GM10847 (cell line): Measurements from ENCODE around the gene ST6GALNAC2.
A peak's percentile ranks its signal among the peaks of the same experiment; 100 is the strongest.

Experiments used
- POLR2A ChIP-seq: IDR thresholded peaks from 2 replicates; pipeline ENCODE4 v1.6.1; 2011; ENCODE audit not compliant: insufficient read length; ENCODE audit errors: extremely low read depth

ST6GALNAC2 gene

DNA sequence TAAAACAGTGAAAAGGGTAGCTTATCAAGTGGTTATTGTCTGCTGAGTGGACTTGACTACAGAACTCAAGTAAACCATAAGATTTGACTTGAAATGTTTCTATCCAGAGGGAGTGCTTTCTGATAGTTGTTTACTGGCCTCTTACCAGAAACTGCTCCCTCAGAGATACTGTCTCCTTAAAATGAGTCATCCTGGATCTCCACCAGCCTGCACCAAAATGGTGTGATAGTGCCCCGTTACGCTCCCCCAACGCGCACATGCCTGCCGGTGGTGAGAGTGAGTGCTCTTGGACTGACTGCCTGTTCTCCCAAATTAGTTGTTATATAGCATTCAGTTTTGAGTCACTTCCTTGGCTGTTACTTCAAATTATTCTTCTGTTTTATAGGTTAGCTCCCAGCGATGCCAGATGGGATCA lies 22.9 kb downstream of the ST6GALNAC2 start:
- TF ChIP-seq POLR2A = no peak

DNA sequence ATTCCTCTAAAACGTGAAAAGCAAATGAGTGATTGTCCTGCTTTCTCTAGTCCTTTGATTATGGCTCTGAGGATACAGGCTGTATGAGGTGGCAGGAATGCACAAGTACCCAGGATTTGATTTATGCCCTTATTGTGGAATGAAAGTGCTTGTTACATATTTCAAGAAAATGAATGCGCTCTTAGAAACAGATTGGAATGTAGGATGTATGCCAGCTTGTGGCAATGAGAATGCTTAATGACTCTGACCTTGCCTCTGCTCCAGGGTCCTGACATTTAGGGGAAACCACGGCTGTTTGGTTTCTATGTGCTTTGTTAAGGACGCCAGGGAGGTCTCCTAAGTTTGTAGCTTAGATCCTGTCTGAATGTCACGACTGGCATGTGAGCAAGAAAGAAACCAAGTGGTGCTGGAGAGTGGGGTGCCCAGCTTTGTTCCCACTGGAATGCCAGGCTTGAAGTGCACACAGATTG lies 23.8 kb downstream of the ST6GALNAC2 start:
- no peak for TF ChIP-seq POLR2A

DNA sequence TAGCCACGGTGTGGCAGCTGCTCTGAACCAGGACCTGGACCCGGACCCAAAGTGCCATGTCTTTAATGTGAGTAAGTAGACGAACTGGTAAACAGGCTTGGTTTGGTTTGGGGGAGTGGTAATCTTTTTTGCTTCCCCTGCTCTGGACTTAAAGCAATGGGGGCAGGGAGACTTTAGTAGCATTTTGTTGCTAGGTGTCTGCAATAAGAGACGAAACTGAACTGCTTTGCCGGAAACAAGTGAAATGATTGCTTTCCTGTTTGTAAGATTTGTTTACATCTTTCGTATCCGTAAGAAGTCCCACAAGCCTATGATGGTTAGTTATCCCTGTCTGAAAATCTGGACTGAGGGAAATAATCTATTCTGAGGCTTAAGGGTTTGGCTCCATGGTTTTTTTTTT lies 24.3 kb downstream of the ST6GALNAC2 start:
- no peak for TF ChIP-seq POLR2A

DNA sequence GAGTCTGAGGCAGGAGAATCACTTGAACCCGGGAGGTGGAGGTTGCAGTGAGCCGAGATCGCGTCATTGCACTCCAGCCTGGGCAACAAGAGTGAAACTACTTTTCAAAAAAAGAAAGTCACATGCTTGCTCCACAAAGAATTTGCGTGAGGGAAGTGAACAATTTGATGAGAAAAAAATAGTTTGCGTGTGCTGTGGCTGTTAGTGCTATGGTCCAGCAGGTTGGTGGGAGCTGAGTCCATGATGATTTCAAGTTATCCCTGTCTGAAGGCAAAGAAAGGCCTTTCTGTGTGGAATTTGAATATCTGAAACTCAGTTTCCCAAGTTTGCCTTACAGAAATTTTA lies 24.8 kb downstream of the ST6GALNAC2 start:
- TF ChIP-seq POLR2A = no peak

DNA sequence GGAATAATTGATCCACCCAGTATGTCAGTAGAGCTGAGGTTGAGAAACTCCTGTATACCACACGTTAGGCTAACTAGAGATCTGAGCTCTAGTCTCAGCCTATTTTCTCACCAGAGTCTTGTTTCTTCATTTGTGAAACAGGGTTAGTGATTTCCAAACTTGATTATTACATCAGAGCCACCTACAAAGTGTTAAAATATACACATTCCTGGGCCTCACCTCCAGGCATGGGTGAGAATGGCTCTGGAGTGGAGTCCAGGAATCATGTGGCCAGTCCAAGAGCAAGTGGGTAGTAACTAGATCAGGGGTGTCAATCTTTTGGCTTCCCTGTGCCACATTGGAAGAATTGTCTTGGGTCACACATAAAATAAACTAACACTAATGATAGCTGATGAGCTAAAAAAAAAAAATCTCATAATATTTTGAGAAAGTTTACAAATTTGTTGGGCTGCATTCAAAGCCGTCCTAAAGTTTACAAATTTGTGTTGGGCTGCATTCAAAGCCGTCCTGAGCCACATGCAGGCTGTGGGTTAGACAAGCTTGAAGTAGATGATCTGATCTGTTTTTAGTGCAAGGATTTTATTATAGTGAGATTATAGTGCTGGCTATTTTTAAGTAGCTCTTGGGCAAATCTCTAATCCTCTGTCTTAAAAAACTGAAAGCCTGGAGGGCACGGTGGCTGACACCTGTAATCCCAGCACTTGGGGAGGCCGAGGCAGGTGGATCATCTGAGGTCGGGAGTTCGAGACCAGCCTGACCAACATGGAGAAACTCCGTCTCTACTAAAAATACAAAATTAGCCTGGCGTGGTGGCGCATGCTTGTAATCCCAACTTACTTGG lies 25.4 kb downstream of the ST6GALNAC2 start:
- no peak for TF ChIP-seq POLR2A

DNA sequence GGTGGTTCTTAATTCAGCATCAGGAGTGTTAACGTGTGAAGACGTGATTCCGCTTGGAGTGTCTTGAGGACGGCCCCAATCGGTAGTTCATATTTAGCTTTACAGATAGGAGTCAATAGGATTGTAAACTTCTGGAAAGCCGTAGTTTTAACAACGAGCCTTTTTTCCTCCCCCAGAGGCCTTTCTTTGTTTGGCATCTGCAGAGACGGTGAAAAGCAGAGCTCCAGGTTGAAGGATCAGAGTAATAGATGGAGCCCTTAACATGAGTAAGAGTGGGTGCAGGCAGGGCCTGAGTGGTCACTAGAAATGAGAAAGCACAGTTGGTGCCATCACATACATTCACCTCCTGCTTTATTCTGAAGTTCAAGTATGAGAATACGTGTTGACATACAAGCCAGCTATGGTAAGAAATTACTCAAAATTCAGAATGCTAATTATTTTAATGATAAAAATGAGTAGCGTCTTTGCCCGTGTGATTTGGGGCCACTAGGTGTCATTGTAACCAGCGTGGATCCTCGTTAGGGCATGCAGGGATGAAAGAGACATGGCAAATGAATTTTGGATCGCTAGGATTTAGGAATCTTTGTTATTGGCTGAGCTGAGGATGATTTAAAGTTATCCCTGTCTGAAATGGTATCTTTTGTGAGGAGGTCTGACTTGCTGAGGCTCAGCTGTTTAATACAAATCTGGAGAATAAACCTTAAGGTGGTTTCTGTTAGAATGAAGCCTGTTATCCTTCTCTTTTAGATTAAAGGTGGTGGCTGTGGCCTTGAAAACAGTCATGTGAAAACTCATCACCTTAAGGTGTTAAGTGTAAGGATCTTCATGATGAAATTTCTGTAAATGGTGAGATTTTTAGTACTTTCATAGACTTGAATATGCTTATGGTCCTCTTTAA lies 27.2 kb downstream of the ST6GALNAC2 start:
- no peak for TF ChIP-seq POLR2A

DNA sequence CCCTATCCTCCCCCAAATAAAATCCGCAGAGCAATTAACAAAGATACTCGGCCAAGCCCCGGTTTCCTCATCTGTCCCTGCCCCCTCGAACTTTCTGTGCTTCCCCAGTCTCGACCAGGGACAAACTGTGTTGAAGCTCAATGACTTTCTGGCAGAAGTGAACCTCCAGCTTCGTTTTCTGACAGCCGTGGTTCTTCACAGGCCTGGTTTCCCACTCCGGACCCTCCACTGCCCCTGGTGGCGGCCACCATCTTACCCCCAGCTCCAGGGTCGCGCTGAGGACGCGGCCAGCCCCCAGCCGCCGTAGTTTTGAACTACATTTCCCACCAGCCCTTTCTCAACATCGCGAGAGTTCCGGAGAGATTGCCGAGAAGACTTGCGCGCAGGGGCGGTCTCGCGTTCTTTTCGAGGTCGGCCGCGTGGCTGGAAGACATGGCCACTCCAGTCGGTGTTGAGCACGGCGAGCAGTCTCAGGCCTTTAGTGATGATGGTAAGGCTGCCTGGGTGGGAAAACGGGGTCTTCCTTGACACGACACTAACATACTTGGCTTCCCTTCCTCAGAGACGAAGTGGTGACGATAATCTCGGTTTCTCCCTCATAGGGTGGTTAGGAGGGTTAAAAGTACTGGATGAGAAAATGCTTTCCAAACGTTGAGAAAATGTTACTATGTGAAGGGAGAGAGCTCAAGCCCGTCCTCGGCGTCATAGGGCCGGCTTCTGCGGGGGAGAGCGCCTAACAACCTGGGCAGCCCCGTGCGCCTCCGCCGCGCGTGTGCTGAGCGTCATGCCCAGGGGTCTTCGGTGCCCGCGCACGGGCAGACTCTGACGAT lies 28.1 kb downstream of the ST6GALNAC2 start:
- peak; percentile 93 for TF ChIP-seq POLR2A

DNA sequence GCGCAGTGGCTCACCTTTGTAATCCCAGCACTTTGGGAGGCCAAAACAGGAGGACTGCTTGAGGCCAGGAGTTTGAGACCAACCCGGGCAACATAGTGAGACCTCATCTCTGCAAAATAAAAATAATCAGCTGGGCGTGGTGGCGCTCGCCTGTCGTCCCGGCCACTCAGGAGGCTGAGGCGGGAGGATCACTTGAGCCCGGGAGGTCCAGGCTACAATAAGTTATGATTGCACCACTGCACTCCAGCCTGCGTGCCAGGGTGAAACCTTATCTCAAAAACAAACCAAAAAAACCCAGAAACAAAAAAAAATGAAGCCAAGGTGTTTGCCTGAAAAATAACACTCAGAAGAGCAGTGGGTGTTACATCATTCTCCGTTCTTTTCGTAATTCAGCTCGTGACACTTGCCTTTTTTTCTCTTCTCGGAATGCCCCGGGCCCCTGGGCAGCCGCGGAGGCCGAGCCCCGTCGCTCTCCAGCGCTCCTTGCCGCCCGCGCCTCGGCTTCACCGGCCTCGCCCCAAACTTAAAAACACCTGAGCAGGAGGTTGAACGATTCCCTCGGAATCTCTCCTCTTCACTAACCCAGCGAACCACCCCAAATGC lies 28.8 kb downstream of the ST6GALNAC2 start:
- TF ChIP-seq POLR2A = no peak

DNA sequence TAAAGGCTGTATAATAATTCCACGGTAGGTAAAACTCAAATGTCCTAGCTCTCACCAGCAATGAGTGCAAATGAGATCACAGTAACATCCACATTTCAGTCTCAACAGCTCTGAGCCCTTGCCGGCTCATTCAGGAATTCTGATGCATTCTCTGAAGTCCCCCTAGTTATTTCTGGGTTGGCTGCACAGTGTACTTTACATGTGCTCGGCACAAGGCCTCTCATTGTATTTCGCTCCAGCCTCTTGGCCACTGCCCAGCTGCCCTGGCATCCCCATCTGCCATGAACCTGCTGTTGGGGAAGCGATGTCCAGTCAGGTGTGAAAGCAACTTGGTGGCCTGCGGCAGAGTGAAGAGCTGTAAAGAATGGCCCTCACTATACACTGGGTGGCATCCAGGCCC lies 31.5 kb downstream of the ST6GALNAC2 start:
- TF ChIP-seq POLR2A = no peak

DNA sequence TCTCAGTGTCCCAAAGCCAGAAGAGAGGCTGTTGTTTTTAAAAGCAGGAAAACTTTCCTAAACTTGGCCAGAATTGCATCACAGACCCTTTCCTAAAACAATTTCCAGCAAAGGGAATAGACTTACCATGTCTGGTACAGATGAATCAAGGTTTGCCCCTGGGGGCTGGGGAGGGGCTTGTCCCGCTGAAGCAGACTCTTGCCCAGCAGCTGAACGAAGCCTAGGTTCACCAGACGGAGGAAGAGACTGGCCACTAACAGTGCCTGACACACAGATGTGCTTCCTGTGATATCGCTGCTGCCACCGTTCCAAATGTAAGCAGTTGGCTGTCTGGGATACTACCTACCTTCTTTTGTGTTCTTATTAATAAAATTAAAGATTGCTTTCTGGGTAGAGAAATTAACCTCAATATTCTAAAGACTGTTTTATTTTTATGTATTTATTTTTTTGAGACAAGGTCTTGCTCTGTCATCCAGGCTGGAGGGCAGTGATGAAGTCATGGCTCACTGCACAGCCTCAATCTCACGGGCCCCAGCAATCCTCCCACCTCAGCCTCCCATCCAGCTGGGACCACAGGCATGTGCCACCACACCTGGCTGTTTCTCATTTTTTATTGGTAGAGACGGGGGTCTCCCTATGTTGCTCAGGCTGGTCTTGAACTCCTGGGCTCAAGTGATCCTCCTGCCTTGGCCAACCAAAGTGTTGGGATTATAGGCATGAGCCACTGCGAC lies 32.3 kb downstream of the ST6GALNAC2 start:
- no peak for TF ChIP-seq POLR2A

DNA sequence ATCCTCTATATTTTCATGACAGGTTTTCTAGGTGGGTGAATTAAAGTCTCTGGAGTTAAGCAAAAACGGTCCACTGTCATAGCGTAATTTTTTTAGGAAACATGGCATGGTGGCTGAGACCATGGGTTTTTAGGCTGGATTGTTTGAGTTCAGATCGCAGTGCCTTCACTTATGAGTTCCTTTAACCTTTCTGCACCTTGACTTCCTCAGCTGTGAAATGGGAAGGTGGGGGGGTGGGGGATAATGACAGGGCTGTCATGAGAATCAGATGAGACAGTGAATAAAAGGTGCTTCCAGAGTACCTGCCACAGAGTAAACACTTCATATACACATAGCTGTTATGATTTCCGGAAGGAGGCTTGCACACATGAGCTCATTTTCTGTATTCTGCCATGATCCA lies 34.0 kb downstream of the ST6GALNAC2 start:
- no peak for TF ChIP-seq POLR2A

DNA sequence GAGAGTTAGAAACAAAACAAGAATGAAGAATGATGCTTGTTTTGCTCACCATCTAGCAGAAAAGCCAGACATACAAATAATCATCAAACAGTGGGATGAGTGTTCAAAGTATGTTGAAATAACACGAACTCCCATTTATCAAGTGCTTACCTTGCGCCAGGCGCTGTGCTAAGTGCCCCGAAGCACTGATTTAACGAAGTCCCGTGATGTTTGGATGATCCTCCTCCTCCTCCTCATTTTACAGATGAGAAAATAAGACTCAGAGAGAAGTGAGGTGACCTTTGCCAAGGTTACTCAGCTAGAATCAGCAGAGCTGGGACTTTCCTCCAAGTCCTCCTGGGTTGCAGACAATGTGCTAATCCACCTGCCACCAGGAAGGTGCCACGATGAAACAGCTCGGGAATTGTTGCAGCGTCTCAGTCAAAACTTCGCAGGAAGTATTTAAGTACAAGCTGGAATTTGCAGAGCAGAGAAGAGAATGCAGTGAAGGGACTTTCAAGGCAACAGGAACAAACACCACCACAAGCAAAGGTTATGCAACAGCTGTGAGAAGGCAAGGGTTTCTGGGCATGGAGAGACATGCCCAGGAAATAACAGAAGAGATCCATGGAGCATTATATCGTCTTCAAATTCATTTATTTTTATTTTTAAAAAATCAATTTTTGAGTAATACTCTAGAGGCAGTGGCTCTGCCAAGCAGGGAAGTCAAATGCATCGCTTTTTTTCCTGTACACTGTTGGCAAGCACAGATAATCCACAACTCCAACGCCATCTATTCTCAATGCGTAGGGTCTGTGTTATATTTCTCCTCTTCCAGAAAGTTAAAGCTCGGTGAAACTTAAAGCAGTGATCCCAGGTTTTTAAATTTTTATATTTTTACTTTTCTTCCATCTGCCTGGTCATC lies 34.7 kb downstream of the ST6GALNAC2 start:
- TF ChIP-seq POLR2A = no peak

DNA sequence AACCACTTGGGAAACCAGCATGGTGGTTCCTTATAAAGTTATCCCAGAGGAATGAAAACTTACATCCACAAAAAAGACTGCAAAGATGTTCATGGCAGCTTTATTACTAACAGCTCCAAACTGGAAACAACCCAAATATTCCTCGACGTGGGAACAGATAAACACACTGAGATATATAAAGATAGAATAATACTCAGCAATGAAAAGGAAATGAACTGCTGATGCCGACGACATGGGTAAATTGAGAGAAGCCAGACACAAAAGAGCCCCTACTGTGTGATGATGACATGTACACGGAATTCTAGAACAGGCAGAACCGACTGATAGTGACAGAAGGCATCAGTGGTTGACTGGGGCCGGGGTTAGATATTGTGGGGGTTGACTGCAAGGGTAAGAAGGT lies 36.1 kb downstream of the ST6GALNAC2 start:
- no peak for TF ChIP-seq POLR2A
